ENCODE data around the gene CABP2.

CABP2 gene

DNA sequence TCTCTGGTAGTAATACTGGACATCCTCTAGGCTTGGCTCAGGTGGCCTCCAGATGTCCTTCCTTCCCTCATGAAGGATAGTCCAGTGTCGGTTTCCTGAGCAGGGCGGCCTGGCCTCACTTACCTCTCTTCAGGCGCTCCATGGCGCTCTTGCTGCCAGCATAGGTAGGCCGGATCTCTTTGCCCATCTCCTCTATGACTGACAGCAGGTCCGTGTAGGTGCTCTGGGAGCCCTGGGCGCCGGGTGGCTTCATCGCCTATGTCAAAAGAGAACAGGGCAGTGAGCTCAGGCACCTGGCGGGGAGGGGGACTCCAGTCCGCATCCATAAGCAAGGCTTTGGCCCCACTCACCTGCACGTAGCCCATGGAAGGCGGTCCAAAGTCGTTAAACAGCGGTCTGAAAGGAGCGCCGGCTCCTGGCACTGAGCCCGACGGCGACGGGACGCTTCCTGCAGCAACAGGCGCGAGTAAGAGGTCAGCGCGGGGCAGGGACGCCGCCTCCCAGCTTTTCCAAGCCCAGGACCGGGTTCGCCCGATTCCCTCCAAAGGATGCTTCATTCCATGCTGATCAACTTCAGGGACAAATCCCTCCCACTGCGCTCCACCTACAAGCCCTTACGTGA lies 15.9 kb downstream of the CABP2 start:
- no peak for FAIRE-seq

DNA sequence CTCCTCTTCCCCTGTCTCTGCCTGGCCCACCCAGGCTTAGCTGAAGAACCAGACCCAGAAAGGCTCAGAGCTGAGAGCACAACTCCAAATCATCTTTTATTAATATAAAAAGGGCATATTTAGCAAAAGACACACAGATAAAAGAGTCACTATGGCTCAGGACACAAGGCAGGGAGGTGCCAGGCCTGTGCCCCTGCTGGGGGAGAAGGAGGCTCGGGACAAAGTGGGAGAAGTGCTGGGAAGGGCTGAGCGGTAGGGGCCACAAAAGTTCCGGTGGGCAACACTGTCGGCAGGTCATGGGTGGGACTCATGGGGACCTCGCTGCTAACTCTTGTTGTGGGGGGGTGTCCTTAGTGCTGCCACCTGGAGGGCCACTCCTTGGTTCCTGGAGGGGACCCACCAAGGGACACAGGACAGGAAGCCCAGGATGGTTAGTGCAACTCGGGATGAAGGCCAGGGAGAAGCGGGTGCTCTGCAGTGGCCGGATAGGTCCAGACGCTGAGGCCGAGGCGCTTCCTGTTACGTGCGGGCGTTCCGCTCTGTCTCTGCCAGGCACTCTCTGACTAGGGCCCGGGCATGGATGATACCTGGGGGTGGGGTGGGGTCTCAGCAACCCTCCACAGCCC lies 16.7 kb downstream of the CABP2 start:
- FAIRE-seq, result no peak

- peak; percentile 74 for FAIRE-seq
Measured at GRCh38 chr11:67505605-67506396, 17.4 kb downstream of the CABP2 start.

- FAIRE-seq, result no peak
Measured at GRCh38 chr11:67504950-67505581, 18.2 kb downstream of the CABP2 start, which contains the start of gene PITPNM1. TSS of gene PITPNM1 (minus strand) at chr11:67505363. CDS start at chr11:67504180, 1,183 bp downstream.

DNA sequence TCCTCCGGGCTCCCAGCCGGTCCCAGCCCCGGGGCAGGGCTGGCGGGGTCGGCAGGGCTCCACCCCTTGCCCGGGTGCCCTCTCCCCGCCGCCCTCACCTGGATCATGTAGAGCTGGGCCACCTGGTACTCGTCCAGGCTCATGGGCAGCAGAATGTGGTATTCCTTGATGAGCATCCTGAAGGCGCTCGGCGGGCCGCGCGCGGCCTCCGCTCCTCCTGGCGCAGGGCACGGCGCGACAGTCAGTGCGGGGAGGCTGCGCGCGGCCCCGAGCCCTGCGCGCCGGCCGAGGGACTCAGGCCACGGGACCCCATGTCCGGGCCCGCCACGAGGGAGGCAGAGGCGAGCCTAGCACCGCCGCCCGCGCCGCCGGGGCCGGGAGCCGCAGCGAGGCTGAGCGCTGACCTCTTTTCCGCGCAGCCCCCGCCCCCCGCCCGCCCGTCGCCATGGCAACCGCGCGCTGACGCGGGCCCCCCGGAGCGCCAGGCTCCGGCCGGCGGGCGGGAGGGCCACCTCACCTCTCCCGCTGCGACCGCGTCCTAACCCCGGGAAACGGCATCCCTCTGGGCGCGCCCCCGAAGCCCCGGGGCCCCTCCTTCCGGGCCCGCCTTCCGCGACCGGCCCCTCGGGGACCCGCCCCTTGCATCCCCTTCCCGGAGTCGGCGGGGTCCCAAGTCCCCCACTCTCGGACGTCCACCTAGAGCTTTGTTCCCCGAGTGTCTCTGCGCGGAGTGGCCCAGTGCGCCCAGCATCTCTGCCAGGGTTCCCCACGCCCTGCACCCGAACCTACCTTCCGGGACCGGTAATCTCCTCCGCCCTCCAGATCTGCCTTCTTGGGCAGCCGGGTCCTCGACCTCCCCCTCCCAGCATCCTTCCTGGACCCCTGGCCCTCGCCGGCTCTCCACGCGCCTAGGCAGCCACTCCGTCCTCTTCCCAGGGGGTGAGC lies 19.0 kb downstream of the CABP2 start:
- FAIRE-seq, result no peak

- FAIRE-seq, result no peak
Measured at GRCh38 chr11:67503119-67504004, 19.9 kb downstream of the CABP2 start.

GRCh38 chr11:67502328-67502979 lies 20.8 kb downstream of the CABP2 start:
- no peak for FAIRE-seq

DNA sequence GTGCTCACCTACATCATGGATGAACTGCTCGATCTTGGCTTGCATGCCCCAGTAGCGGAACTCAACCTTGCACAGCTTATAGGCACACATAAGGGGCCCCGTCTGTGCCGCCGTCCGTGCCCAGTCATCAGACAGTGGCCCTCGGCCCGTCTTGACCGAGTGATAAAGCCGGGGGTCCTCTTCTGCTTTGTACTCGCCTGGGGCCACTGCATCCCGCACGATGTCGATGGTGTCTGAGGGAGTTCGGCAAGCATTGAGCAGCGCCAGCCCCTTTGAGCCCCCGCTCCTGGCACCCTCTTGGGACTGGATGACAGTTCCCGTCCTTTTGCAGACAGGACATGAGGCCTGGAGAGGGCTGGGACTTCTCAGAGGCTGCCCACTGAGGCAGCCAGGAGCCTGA lies 21.4 kb downstream of the CABP2 start:
- no peak for FAIRE-seq

DNA sequence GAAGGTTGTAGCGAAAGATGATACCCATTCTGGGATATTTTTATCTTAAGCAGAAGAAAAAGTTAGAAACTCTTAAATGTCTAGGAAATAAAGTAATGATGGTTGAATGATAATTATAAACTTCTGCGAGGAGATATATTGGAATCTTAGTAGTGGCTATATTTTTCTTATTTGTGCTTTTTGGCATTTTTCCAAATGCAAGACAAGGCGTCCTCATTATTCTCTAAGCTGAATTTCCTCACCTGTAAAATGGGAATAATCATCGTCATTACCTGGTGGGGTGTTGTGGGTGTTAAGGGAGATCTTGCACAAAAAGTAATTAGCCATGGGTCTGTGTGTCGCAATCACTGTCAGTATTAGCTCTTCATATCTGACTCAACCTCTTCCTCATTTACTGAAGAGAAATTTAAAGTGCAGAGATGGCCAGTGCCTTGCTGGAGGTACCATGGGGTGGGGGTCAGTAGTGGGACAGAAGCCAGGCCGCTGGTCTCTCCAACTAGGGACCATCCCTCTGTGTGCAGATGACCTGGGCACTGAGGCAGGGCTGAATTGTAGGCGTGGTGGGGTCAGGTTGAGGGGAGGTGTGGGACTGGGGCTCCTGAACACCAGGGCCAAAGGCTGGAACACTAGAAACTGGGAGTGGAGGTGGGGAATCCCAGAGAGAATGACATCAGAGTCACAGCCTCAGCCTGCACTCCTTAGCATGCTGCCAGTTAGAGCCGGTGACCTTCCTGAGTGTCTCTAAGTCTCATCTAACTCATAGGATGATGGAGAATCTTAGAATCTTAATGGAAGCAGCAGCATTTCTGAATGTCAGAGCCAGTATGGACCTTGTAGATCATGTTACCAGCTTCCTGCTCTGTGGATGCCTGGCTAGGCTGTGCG lies 22.2 kb downstream of the CABP2 start:
- no peak for FAIRE-seq

DNA sequence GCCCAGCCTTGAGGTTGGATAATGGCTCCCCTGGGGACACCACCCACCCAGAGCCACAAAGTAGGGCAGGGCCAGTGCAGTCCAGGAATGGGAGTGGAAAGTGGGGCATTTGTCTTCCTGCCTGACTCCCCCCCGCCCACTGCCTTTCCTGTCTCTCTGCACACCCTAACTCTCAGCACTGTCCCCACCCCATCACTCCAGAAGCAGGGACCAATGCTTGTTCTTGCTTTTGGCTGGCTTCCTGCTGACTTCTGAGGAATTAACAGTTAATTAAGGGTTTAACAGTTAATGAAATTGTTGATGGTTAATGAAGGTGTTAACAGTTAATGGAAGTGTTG lies 22.8 kb downstream of the CABP2 start:
- FAIRE-seq, result no peak

DNA sequence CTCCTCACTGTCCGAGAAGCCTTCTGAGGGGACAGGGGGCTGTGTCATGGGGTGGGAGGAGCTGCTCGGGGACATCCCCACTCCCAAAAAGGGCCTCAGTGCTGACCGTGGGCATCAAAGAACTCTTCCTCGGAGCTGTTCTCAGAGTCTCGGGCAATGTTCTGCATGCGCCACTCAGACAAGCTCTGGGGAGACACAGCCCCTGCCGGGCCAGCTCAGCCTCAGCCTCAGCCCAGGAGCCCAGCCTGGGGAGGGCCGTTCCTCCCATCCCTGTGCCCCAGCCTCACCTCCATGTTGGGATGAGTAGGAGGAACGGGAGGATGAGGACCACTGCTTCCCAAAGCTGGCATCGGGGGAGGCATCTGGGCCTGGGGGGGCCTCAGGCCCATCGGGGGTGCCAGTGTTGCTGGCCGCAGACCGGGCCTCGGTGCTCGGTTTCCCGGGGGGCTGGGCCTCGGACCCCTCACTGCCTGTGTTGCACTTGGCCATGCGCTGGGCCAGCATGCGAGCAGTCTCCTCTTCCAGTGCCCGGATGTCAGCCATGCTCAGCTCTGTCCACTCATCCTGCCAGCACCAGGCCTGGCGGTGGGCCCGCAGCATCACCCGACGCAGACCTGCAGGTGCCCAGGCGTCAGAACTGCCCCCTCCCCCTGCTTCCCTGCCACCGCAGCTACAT lies 23.3 kb downstream of the CABP2 start:
- no peak for FAIRE-seq

- FAIRE-seq, result no peak
Measured at GRCh38 chr11:67498544-67498972, 24.7 kb downstream of the CABP2 start.

- FAIRE-seq, result no peak
Measured at GRCh38 chr11:67497656-67498291, 25.5 kb downstream of the CABP2 start.

GRCh38 chr11:67496113-67496512 lies 27.1 kb downstream of the CABP2 start:
- FAIRE-seq, result no peak

DNA sequence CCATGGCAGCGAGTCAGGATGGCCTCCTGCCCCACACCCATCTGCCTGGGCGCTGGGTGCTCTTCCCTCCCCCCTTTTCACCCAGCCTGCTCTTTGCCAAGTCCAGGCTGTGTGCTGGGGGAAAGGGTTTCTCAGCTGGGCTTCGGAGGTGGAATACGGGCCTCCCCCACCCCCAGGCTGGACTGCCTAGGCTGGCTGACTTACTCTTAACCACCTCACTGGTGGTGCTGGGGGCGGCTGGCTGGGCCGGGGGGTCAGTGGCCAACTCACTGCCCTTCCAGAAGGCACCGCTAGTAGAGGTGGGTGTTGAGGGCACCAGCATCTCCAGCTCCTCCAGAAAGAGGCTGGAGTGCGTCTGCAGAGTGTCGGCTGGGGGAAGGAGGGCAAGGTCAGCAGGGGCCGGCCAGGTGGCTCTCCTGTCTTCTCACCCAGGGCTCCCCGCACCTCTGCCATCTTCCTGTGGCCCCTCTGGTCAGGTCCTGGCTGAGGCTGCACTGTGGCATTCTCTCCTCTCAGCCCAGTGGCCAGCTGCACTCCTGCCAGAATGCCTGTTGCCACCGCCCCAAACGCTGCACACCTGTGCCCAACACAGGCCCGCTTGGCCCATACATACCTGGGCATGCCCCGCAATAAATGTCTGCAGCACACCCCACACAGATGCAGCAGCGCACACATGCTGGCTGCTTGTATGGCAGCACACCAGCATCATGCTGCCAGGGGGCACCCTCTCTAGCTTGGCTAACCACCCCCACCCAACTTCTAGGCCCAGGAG lies 27.8 kb downstream of the CABP2 start:
- no peak for FAIRE-seq

DNA sequence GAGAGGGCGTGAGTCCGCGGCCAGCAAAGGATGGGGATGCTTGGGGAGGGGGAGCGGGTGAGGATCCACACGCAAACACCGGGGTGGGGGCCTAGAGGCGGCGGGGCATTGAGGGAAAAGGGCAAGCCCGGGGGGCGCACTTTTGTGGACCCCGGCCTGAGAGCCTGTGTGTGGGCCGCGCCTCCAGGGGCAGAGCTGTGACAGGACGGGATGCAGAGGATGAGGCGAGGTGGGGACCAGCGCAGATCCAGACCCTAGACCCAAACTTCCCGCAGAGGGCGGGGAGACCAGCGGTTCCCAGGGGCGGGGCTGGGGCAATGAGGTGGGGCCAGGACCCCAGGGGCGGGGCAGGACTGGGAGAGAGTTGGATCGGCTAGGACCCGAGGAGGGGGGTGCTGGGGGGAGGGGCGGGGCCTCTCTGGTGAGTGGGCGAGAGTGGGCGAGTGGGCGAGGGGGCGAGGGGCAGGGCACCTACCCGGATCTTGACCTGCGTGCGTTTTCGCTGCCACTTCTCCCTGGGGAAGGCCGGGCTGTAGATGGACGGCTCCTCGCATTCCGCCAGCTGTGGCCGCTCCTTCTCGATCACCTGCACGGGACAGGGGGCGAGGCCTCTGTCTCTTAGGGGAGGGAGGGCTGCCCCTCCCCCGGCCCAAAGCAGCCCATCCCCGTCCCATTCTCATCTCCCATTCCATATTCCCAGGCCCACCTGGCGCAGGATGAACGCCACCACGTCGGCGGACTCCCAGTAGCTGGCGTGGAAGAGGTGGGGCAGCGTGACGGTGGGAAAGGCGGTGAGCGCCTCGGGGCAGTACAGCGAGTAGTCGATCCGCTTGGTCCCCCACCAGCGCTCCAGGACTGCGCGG lies 28.6 kb downstream of the CABP2 start:
- FAIRE-seq, result no peak

All from A204.1 (cell line).